ENCODE results near the gene PHOSPHO2.

PHOSPHO2 gene

GRCh38 chr2:169717691-169718063, 23.4 kb downstream of the PHOSPHO2 start:
- H3K27ac Mint-ChIP-seq: no peak overlapping the region
- H3K4me3 Mint-ChIP-seq: no peak overlapping the region
- H3K27me3 Mint-ChIP-seq: no peaks in the 10 kb centered on the region
- no peaks in the 10 kb centered on the region for H3K9me3 Mint-ChIP-seq (ENCODE audit: low read depth)
- no peaks in the 10 kb centered on the region for H3K36me3 Mint-ChIP-seq
- no peaks in the 10 kb centered on the region for H3K4me1 Mint-ChIP-seq (ENCODE audit: low read depth)

- H3K4me3 Mint-ChIP-seq: no peak overlapping the region
- no peaks in the 10 kb centered on the region for H3K27me3 Mint-ChIP-seq
- H3K36me3 Mint-ChIP-seq: peaks cover 3% of the 10 kb centered on the region
- no peaks in the 10 kb centered on the region for H3K4me1 Mint-ChIP-seq (ENCODE audit: low read depth)
- H3K27ac Mint-ChIP-seq: no peak overlapping the region
- H3K9me3 Mint-ChIP-seq (ENCODE audit: low read depth): no peaks in the 10 kb centered on the region
These were observed 24.7 kb downstream of the PHOSPHO2 start for GRCh38 chr2:169718930-169719504.

GRCh38 chr2:169721016-169721415, 26.7 kb downstream of the PHOSPHO2 start:
- Mint-ChIP-seq H3K27me3 (no peaks in the 10 kb centered on the region), H3K27ac (no peak overlapping the region), H3K4me1 (ENCODE audit: low read depth) (no peaks in the 10 kb centered on the region), H3K9me3 (ENCODE audit: low read depth) (no peaks in the 10 kb centered on the region), H3K4me3 (no peak overlapping the region), H3K36me3 (peaks cover 4% of the 10 kb centered on the region)

GRCh38 chr2:169727065-169727464, 32.8 kb downstream of the PHOSPHO2 start:
- Mint-ChIP-seq H3K27me3 (no peaks in the 10 kb centered on the region), H3K4me3 (no peak overlapping the region), H3K27ac (no peak overlapping the region), H3K9me3 (ENCODE audit: low read depth) (no peaks in the 10 kb centered on the region), H3K36me3 (peaks cover 6% of the 10 kb centered on the region), H3K4me1 (ENCODE audit: low read depth) (no peaks in the 10 kb centered on the region)

GRCh38 chr2:169729274-169729605, 35.0 kb downstream of the PHOSPHO2 start:
- peaks cover 2% of the 10 kb centered on the region for H3K27me3 Mint-ChIP-seq
- no peak overlapping the region for H3K4me3 Mint-ChIP-seq
- no peaks in the 10 kb centered on the region for H3K9me3 Mint-ChIP-seq (ENCODE audit: low read depth)
- H3K36me3 Mint-ChIP-seq: peaks cover 3% of the 10 kb centered on the region
- peaks cover 11% of the 10 kb centered on the region for H3K4me1 Mint-ChIP-seq (ENCODE audit: low read depth)
- H3K27ac Mint-ChIP-seq: no peak overlapping the region

GRCh38 chr2:169732075-169732474, 37.8 kb downstream of the PHOSPHO2 start:
- Mint-ChIP-seq H3K36me3 (peaks cover 3% of the 10 kb centered on the region), H3K27ac (no peak overlapping the region), H3K9me3 (ENCODE audit: low read depth) (no peaks in the 10 kb centered on the region), H3K4me3 (peak overlapping the region; percentile 46), H3K27me3 (peaks cover 8% of the 10 kb centered on the region), H3K4me1 (ENCODE audit: low read depth) (peaks cover 11% of the 10 kb centered on the region)

GRCh38 chr2:169732583-169733358, 38.5 kb downstream of the PHOSPHO2 start:
- Mint-ChIP-seq H3K4me1 (ENCODE audit: low read depth) (peaks cover 11% of the 10 kb centered on the region), H3K27ac (no peak overlapping the region)

GRCh38 chr2:169734169-169734847, 40.0 kb downstream of the PHOSPHO2 start:
- H3K27me3 Mint-ChIP-seq: peaks cover 11% of the 10 kb centered on the region
- H3K4me1 Mint-ChIP-seq (ENCODE audit: low read depth): peaks cover 11% of the 10 kb centered on the region
- peak overlapping the region; percentile 85 for H3K4me3 Mint-ChIP-seq
- no peaks in the 10 kb centered on the region for H3K9me3 Mint-ChIP-seq (ENCODE audit: low read depth)
- H3K36me3 Mint-ChIP-seq: peaks cover 7% of the 10 kb centered on the region
- no peak overlapping the region for H3K27ac Mint-ChIP-seq

More at GRCh38 chr2:169732583-169733358, 38.5 kb downstream of the PHOSPHO2 start:
- Mint-ChIP-seq H3K4me3 (peak overlapping the region; percentile 92), H3K27me3 (peaks cover 8% of the 10 kb centered on the region), H3K9me3 (ENCODE audit: low read depth) (no peaks in the 10 kb centered on the region), H3K36me3 (peaks cover 3% of the 10 kb centered on the region)

- H3K36me3 Mint-ChIP-seq: peaks cover 13% of the 10 kb centered on the region
These were observed 41.4 kb downstream of the PHOSPHO2 start for GRCh38 chr2:169735623-169736022.

GRCh38 chr2:169736902-169737301, 42.6 kb downstream of the PHOSPHO2 start:
- Mint-ChIP-seq H3K9me3 (ENCODE audit: low read depth) (no peaks in the 10 kb centered on the region), H3K4me3 (no peak overlapping the region), H3K4me1 (ENCODE audit: low read depth) (peaks cover 11% of the 10 kb centered on the region), H3K27me3 (peaks cover 11% of the 10 kb centered on the region), H3K27ac (no peak overlapping the region), H3K36me3 (peaks cover 15% of the 10 kb centered on the region)

More at GRCh38 chr2:169735623-169736022, 41.4 kb downstream of the PHOSPHO2 start:
- no peaks in the 10 kb centered on the region for H3K9me3 Mint-ChIP-seq (ENCODE audit: low read depth)
- peak overlapping the region; percentile 34 for H3K27ac Mint-ChIP-seq
- H3K4me1 Mint-ChIP-seq (ENCODE audit: low read depth): peaks cover 11% of the 10 kb centered on the region
- peak overlapping the region; percentile 50 for H3K4me3 Mint-ChIP-seq
- peaks cover 11% of the 10 kb centered on the region for H3K27me3 Mint-ChIP-seq

- Mint-ChIP-seq H3K4me3 (no peak overlapping the region), H3K9me3 (ENCODE audit: low read depth) (no peaks in the 10 kb centered on the region), H3K27ac (no peak overlapping the region), H3K4me1 (ENCODE audit: low read depth) (no peaks in the 10 kb centered on the region), H3K27me3 (peaks cover 9% of the 10 kb centered on the region), H3K36me3 (peaks cover 17% of the 10 kb centered on the region)
These were observed 44.4 kb downstream of the PHOSPHO2 start for GRCh38 chr2:169738566-169739229.

GRCh38 chr2:169739351-169739750, 45.1 kb downstream of the PHOSPHO2 start:
- Mint-ChIP-seq H3K4me1 (ENCODE audit: low read depth) (no peaks in the 10 kb centered on the region), H3K36me3 (peaks cover 21% of the 10 kb centered on the region), H3K27me3 (peaks cover 9% of the 10 kb centered on the region), H3K9me3 (ENCODE audit: low read depth) (no peaks in the 10 kb centered on the region), H3K27ac (no peak overlapping the region), H3K4me3 (no peak overlapping the region)

- Mint-ChIP-seq H3K4me1 (ENCODE audit: low read depth) (no peaks in the 10 kb centered on the region), H3K9me3 (ENCODE audit: low read depth) (no peaks in the 10 kb centered on the region), H3K4me3 (no peak overlapping the region), H3K27ac (no peak overlapping the region), H3K27me3 (peaks cover 2% of the 10 kb centered on the region), H3K36me3 (peaks cover 17% of the 10 kb centered on the region)
These were observed 49.3 kb downstream of the PHOSPHO2 start for GRCh38 chr2:169743549-169743948.

- Mint-ChIP-seq H3K27ac (no peak overlapping the region), H3K4me3 (no peak overlapping the region), H3K36me3 (peaks cover 7% of the 10 kb centered on the region), H3K9me3 (ENCODE audit: low read depth) (no peaks in the 10 kb centered on the region), H3K4me1 (ENCODE audit: low read depth) (no peaks in the 10 kb centered on the region), H3K27me3 (no peaks in the 10 kb centered on the region)
These were observed 52.0 kb downstream of the PHOSPHO2 start for GRCh38 chr2:169746240-169746639.

GRCh38 chr2:169748319-169748718, 54.0 kb downstream of the PHOSPHO2 start:
- Mint-ChIP-seq H3K27me3 (no peaks in the 10 kb centered on the region), H3K4me1 (ENCODE audit: low read depth) (no peaks in the 10 kb centered on the region)

More at GRCh38 chr2:169748319-169748718, 54.0 kb downstream of the PHOSPHO2 start:
- Mint-ChIP-seq H3K4me3 (no peak overlapping the region), H3K36me3 (peaks cover 4% of the 10 kb centered on the region), H3K9me3 (ENCODE audit: low read depth) (no peaks in the 10 kb centered on the region), H3K27ac (no peak overlapping the region)
